GM12892 (cell line): ENCODE measurements around the gene MN1.

Experiments
- POLR2A ChIP-seq: IDR thresholded peaks from 2 replicates; pipeline ENCODE4 v1.6.1; 2011; ENCODE audit warnings: low read depth, low read length, control low read depth
- POLR2AphosphoS5 ChIP-seq: IDR thresholded peaks from 2 replicates; pipeline ENCODE4 v1.6.1; 2011; ENCODE audit warnings: low read depth, low read length, control low read depth
- TAF1 ChIP-seq: IDR thresholded peaks from 2 replicates; pipeline ENCODE4 v1.6.1; 2011; ENCODE audit warnings: low read depth, mild to moderate bottlenecking, control low read depth, low read length, borderline replicate concordance

DNA sequence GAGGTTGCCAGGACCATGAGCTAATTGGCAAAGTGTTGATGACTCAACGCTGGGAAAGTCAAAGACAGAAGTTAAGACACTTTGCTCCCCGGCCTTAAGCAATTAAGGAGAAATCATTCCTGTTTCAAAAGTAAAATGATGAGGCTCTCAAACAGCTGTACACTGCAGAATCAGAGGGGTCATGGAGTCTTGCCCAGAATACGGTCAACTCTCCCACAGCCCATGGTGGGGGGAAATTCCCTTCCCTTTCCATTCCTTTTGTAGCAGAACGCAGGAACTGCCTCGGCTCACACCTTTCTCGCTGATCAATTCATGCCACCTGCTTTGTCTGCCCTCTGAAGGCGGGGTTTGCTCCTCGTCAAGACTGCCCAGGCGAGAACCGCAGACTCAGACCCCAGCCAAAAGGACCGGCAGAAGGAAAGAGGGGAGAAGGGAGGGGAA, 52.8 kb downstream of the MN1 start:
- TF ChIP-seq POLR2AphosphoS5, result no peak
- no peak for TF ChIP-seq POLR2A
- no peak for TF ChIP-seq TAF1
